K562 (cell line): Measurements from ENCODE around the gene IRAK4. TPM values are rescaled to one million over a fixed set of nuclear protein-coding genes. Genes with fewer than 3 reads are reported as not detected.

Experiments
- CBX5 ChIP-seq: IDR thresholded peaks from 2 replicates; pipeline ENCODE4 v1.6.1; 2014; ENCODE audit warnings: low read depth, borderline replicate concordance
- HNRNPH1 ChIP-seq: fragments of 200-400 bp; formaldehyde crosslinking; optimal IDR thresholded peaks from 2 replicates; pipeline ENCODE3; 2017; ENCODE audit warnings: low read depth, mild to moderate bottlenecking, low read length, moderate library complexity
- MBD2 ChIP-seq: sonication (generic); IDR thresholded peaks from 2 replicates; pipeline ENCODE4 v1.6.1; 2016; ENCODE audit warnings: low read depth, borderline replicate concordance
- ZNF212 ChIP-seq: fragments of 450-650 bp; formaldehyde crosslinking; IDR thresholded peaks from 2 replicates; pipeline ENCODE4 v1.4.0; 2020; ENCODE audit warnings: mild to moderate bottlenecking
- ZNF695 ChIP-seq: fragments of 450-650 bp; formaldehyde crosslinking; IDR thresholded peaks from 2 replicates; pipeline ENCODE4 v1.4.0; 2020; ENCODE audit warnings: mild to moderate bottlenecking, moderate library complexity
- ZNF75A ChIP-seq: fragments of 450-650 bp; formaldehyde crosslinking; IDR thresholded peaks from 2 replicates; pipeline ENCODE4 v1.4.0; 2020; ENCODE audit warnings: mild to moderate bottlenecking
- polyA plus RNA-seq, 8 experiments: library from polyadenylated mRNA; depleted of rRNA in 4 of 8; stranded (reverse) in 5 of 8; unstranded in 3 of 8; fragments of >200 nt; fragmentation: Nextera tagmentation in 2 of 8; fragmentation: Illumina TruSeq in 1 of 8; extraction: Ambion mirVana in 2 of 8; extraction: Trizol in 1 of 8; gene quantifications; 2 replicates each; pipeline versions ENCODE4 v1.2.1 to v1.2.3, GENCODE V29; 2011 to 2014; ENCODE audit warnings: inconsistent platforms in 1 of 8, missing spikeins in 1 of 8
- total RNA-seq, 7 experiments: library from RNA; depleted of rRNA in 6 of 7; stranded (reverse); fragments of >200 nt in 6 of 7; fragmentation: Illumina TruSeq in 2 of 7; extraction: Trizol in 2 of 7; gene quantifications; 2 replicates each; pipeline versions ENCODE4 v1.2.1 to v1.2.3, GENCODE V29; 2011 to 2021; ENCODE audit warnings: low replicate concordance in 1 of 7
- TF ChIP-seq, protein P1 (sequence below): fragments of 250-450 bp; sonication (Bioruptor Pico); IDR thresholded peaks from 2 replicates; pipeline ENCODE4 v1.5.0; 2021
- TF ChIP-seq, protein P2 (sequence below), 2 experiments: fragments of 200-800 bp in 1 of 2; sonication (Bioruptor generic) in 1 of 2; sonication (generic) in 1 of 2; formaldehyde crosslinking in 1 of 2; IDR thresholded peaks in 1 of 2; conservative IDR thresholded peaks in 1 of 2; 2 replicates each; pipeline versions ENCODE4 v1.5.0 to v1.6.1; 2016 to 2020; ENCODE audit warnings: missing compliant biosample characterization in 1 of 2, missing genetic modification characterization in 1 of 2, missing genetic modification reagents in 1 of 2
- TF ChIP-seq, protein P3 (sequence below): fragments of 450-650 bp; formaldehyde crosslinking; IDR thresholded peaks from 2 replicates; pipeline ENCODE4 v1.4.0; 2020; ENCODE audit warnings: mild to moderate bottlenecking, moderate library complexity

The IRAK4 gene
- total and polyA plus RNA-seq, 9 of the 15 experiments (the other 6 are each of a cell fraction or from before 2014, with no cell fraction given): 10.8 to 34.5 (median 16.0) TPM

GRCh38 chr12:43807386-43807785, 48.6 kb downstream of the IRAK4 start (continued):
- TF ChIP-seq ZNF75A (CRISPR knock-in tag) (no peak), MBD2 (no peak), HNRNPH1 (no peak), ZNF695 (CRISPR knock-in tag) (no peak), CBX5 (no peak), ZNF212 (CRISPR knock-in tag) (no peak)
- TF ChIP-seq, protein P1, sequence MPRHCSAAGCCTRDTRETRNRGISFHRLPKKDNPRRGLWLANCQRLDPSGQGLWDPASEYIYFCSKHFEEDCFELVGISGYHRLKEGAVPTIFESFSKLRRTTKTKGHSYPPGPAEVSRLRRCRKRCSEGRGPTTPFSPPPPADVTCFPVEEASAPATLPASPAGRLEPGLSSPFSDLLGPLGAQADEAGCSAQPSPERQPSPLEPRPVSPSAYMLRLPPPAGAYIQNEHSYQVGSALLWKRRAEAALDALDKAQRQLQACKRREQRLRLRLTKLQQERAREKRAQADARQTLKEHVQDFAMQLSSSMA (CRISPR knock-in tag): no peak
- TF ChIP-seq, protein P2, sequence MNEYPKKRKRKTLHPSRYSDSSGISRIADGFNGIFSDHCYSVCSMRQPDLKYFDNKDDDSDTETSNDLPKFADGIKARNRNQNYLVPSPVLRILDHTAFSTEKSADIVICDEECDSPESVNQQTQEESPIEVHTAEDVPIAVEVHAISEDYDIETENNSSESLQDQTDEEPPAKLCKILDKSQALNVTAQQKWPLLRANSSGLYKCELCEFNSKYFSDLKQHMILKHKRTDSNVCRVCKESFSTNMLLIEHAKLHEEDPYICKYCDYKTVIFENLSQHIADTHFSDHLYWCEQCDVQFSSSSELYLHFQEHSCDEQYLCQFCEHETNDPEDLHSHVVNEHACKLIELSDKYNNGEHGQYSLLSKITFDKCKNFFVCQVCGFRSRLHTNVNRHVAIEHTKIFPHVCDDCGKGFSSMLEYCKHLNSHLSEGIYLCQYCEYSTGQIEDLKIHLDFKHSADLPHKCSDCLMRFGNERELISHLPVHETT (CRISPR knock-in tag; conservative IDR thresholded peaks at IDR 0.05 in 1 of 2, IDR thresholded peaks at IDR 0.05 in 1 of 2): no peak
- TF ChIP-seq, protein P3, sequence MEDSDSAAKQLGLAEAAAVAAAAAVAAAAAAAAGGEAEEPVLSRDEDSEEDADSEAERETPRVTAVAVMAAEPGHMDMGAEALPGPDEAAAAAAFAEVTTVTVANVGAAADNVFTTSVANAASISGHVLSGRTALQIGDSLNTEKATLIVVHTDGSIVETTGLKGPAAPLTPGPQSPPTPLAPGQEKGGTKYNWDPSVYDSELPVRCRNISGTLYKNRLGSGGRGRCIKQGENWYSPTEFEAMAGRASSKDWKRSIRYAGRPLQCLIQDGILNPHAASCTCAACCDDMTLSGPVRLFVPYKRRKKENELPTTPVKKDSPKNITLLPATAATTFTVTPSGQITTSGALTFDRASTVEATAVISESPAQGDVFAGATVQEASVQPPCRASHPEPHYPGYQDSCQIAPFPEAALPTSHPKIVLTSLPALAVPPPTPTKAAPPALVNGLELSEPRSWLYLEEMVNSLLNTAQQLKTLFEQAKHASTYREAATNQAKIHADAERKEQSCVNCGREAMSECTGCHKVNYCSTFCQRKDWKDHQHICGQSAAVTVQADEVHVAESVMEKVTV: no peak
